H9 (cell line): ENCODE results near the gene TRPM4. TPM values are rescaled to one million over a fixed set of nuclear protein-coding genes. Genes with fewer than 3 reads are reported as not detected.

Source experiments
- DNase-seq: peaks from one replicate; pipeline ENCODE4 v3.0.0-alpha.2; 2017
- H2AFZ ChIP-seq: one replicate; pipeline ENCODE4 v1.6.1; 2013; ENCODE audit warnings: mild to moderate bottlenecking, low read length, control low read depth, moderate library complexity
- H2AK5ac ChIP-seq: 2 replicates; pipeline ENCODE4 v1.6.1; 2013; ENCODE audit warnings: low read length, control low read depth, mixed read lengths; ENCODE audit not compliant: insufficient read length
- H2BK120ac ChIP-seq: one replicate; pipeline ENCODE4 v1.6.1; 2013; ENCODE audit warnings: low read depth, mild to moderate bottlenecking, low read length, control low read depth, inconsistent platforms; ENCODE audit not compliant: poor library complexity, severe bottlenecking
- H2BK12ac ChIP-seq: 2 replicates; pipeline ENCODE4 v1.6.1; 2013; ENCODE audit warnings: low read length, control low read depth, mixed read lengths, low read depth; ENCODE audit not compliant: insufficient read length
- H2BK15ac ChIP-seq: 2 replicates; pipeline ENCODE4 v1.6.1; 2013; ENCODE audit warnings: low read depth, low read length, control low read depth
- H2BK20ac ChIP-seq: one replicate; pipeline ENCODE4 v1.6.1; 2013; ENCODE audit warnings: low read depth, mild to moderate bottlenecking, low read length, control low read depth, inconsistent platforms; ENCODE audit not compliant: poor library complexity, severe bottlenecking
- H2BK5ac ChIP-seq: 2 replicates; pipeline ENCODE4 v1.6.1; 2013; ENCODE audit warnings: low read length, control low read depth, mixed read lengths; ENCODE audit not compliant: insufficient read length
- H3K14ac ChIP-seq: 2 replicates; pipeline ENCODE4 v1.6.1; 2013; ENCODE audit warnings: low read length, control low read depth; ENCODE audit not compliant: insufficient read depth
- H3K18ac ChIP-seq: 2 replicates; pipeline ENCODE4 v1.6.1; 2013; ENCODE audit warnings: low read depth, mild to moderate bottlenecking, mixed read lengths, low read length, control low read depth; ENCODE audit not compliant: insufficient read length
- H3K23ac ChIP-seq: 2 replicates; pipeline ENCODE4 v1.6.1; 2013; ENCODE audit warnings: low read length, control low read depth, mixed read lengths, low read depth; ENCODE audit not compliant: insufficient read length
- H3K23me2 ChIP-seq: 2 replicates; pipeline ENCODE4 v1.6.1; 2013; ENCODE audit warnings: low read depth, mild to moderate bottlenecking, mixed read lengths, low read length, control low read depth; ENCODE audit not compliant: insufficient read length, poor library complexity, severe bottlenecking
- H3K27ac ChIP-seq: 2 replicates; pipeline ENCODE4 v1.5.1; 2013; ENCODE audit warnings: low read length, control low read depth, mixed read lengths, low read depth; ENCODE audit not compliant: insufficient read length
- H3K27me3 ChIP-seq: 2 replicates; pipeline ENCODE4 v1.6.1; 2013; ENCODE audit warnings: low read length, control low read depth, inconsistent platforms; ENCODE audit not compliant: insufficient read depth
- H3K4ac ChIP-seq: 2 replicates; pipeline ENCODE4 v1.6.1; 2013; ENCODE audit warnings: low read depth, mild to moderate bottlenecking, control low read depth, inconsistent platforms, low read length, moderate library complexity
- H3K4me1 ChIP-seq: 2 replicates; pipeline ENCODE4 v1.6.1; 2013; ENCODE audit warnings: low read length, control low read depth, inconsistent platforms; ENCODE audit not compliant: insufficient read depth
- H3K4me2 ChIP-seq: 2 replicates; pipeline ENCODE4 v1.6.1; 2013; ENCODE audit warnings: low read length, control low read depth, mixed read lengths; ENCODE audit not compliant: insufficient read length, insufficient read depth
- H3K56ac ChIP-seq: 2 replicates; pipeline ENCODE4 v1.6.1; 2013; ENCODE audit warnings: low read depth, mild to moderate bottlenecking, mixed read lengths, low read length, control low read depth; ENCODE audit not compliant: insufficient read length
- H3K79me1 ChIP-seq: 2 replicates; pipeline ENCODE4 v1.6.1; 2013; ENCODE audit warnings: low read depth, mild to moderate bottlenecking, moderate library complexity, low read length, control low read depth, inconsistent platforms; ENCODE audit not compliant: insufficient read depth, poor library complexity, severe bottlenecking
- H3K79me2 ChIP-seq: 2 replicates; pipeline ENCODE4 v1.6.1; 2013; ENCODE audit warnings: low read length, control low read depth, inconsistent platforms; ENCODE audit not compliant: insufficient read depth
- H3K9ac ChIP-seq: 2 replicates; pipeline ENCODE4 v1.6.1; 2013; ENCODE audit warnings: low read length, control low read depth, mixed read lengths; ENCODE audit not compliant: insufficient read length; ENCODE audit errors: extremely low read depth
- H3K9me3 ChIP-seq: one replicate; pipeline ENCODE4 v1.6.1; 2013; ENCODE audit warnings: low read depth, low read length, inconsistent platforms; ENCODE audit not compliant: control insufficient read depth
- H3T11ph ChIP-seq: one replicate; pipeline ENCODE4 v1.6.1; 2013; ENCODE audit warnings: mild to moderate bottlenecking, low read length, control low read depth, inconsistent platforms
- H4K20me1 ChIP-seq: one replicate; pipeline ENCODE4 v1.6.1; 2013; ENCODE audit not compliant: control insufficient read depth, insufficient read length, insufficient read depth
- H4K5ac ChIP-seq: 2 replicates; pipeline ENCODE4 v1.6.1; 2013; ENCODE audit warnings: low read depth, mild to moderate bottlenecking, mixed read lengths, low read length, control low read depth; ENCODE audit not compliant: insufficient read length
- H4K8ac ChIP-seq: replicated peaks from 2 replicates; pipeline ENCODE4 v1.6.1; 2013; ENCODE audit warnings: low read length, control low read depth, mixed read lengths, low read depth; ENCODE audit not compliant: insufficient read length
- H4K91ac ChIP-seq: 2 replicates; pipeline ENCODE4 v1.6.1; 2013; ENCODE audit warnings: low read depth, mild to moderate bottlenecking, moderate library complexity, mixed read lengths, low read length, control low read depth; ENCODE audit not compliant: insufficient read length
- H3K27ac Mint-ChIP-seq, 3 experiments: 2 replicates in 2 of 3; 3 replicates in 1 of 3; pipeline ENCODE4 v1.8.0; 2020 to 2021; ENCODE audit warnings: mixed read lengths in 3 of 3, mild to moderate bottlenecking in 1 of 3, moderate library complexity in 1 of 3
- H3K27me3 Mint-ChIP-seq: 2 replicates; pipeline ENCODE4 v1.8.0; 2021; ENCODE audit warnings: low read depth, mild to moderate bottlenecking, moderate library complexity, mixed read lengths
- H3K36me3 Mint-ChIP-seq, 3 experiments: 2 replicates in 2 of 3; 3 replicates in 1 of 3; pipeline ENCODE4 v1.8.0; 2020 to 2021; ENCODE audit warnings: low read depth in 3 of 3, mixed read lengths in 3 of 3; ENCODE audit not compliant: insufficient read depth in 1 of 3
- H3K4me1 Mint-ChIP-seq, 2 experiments: 2 replicates each; pipeline ENCODE4 v1.8.0; 2020; ENCODE audit warnings: mixed read lengths in 2 of 2
- H3K4me3 Mint-ChIP-seq, 2 experiments: 2 replicates in 1 of 2; 3 replicates in 1 of 2; pipeline ENCODE4 v1.8.0; 2020 to 2021; ENCODE audit warnings: mild to moderate bottlenecking in 2 of 2, mixed read lengths in 2 of 2, moderate library complexity in 1 of 2
- H3K9me3 Mint-ChIP-seq, 2 experiments: 2 replicates in 1 of 2; 3 replicates in 1 of 2; pipeline ENCODE4 v1.8.0; 2020; ENCODE audit warnings: mild to moderate bottlenecking in 2 of 2, mixed read lengths in 2 of 2, moderate library complexity in 1 of 2
- WGBS: extraction: QIAGEN DNeasy Blood & Tissue Kit; methylation state at CpG from one replicate; pipeline ENCODE4 v1.1.7; 2013; ENCODE audit warnings: missing lambda C conversion rate, low lambda C conversion rate, mixed read lengths; ENCODE audit not compliant: insufficient read length; ENCODE audit errors: extremely low coverage; 5-methylcytosine and 5-hydroxymethylcytosine counted together
- total RNA-seq: library from RNA; stranded (reverse); gene quantifications from 2 replicates; pipeline ENCODE4 v1.2.1, GENCODE V29; 2021
- TF ChIP-seq, protein P1 (sequence below): fragments of 200-600 bp; sonication (generic); conservative IDR thresholded peaks from 3 replicates; pipeline ENCODE4 v1.8.0; 2021; ENCODE audit warnings: antibody characterized with exemption, mild to moderate bottlenecking

TRPM4 gene
- total RNA-seq, 1 experiment from 2014 or later, result 6.9 TPM

DNA sequence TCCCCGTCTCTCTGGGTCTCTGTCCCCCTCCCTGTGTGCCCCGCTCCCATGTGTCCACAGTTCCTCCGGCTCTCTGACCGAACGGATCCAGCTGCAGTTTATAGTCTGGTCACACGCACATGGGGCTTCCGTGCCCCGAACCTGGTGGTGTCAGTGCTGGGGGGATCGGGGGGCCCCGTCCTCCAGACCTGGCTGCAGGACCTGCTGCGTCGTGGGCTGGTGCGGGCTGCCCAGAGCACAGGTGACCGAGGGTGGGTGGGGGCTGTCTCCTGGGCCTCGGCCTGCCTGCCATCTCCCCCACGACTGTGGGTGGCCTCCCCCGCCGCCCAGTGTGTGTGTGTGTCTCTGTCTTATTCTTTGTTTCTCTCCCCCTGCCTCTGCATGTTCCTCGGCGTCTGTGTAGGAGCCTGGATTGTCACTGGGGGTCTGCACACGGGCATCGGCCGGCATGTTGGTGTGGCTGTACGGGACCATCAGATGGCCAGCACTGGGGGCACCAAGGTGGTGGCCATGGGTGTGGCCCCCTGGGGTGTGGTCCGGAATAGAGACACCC, 10.3 kb downstream of the TRPM4 start:
- H3K79me1 ChIP-seq, result no peaks in the 10 kb centered on the region
- no peak overlapping the region for H3K27ac Mint-ChIP-seq
- no peaks in the 10 kb centered on the region for H3K79me2 ChIP-seq
- peaks cover 3 to 12% of the 10 kb centered on the region in 2 experiments; a peak in 3 of 4 replicates for H3K4me1 Mint-ChIP-seq
- H2BK15ac ChIP-seq, result no peak overlapping the region
- WGBS, result no CpG with 5 or more reads among the region's 25 CpGs
- no peak overlapping the region for H3K14ac ChIP-seq
- no peak overlapping the region for H3K56ac ChIP-seq
- H4K8ac ChIP-seq, result no peak overlapping the region
- no peak overlapping the region for H2BK12ac ChIP-seq
- no peak overlapping the region for H3K4me2 ChIP-seq
- no peak for DNase-seq
- no peaks in the 10 kb centered on the region for H4K20me1 ChIP-seq
- H3K4ac ChIP-seq, result no peak overlapping the region
- no peak overlapping the region for H3K23ac ChIP-seq
- no peak overlapping the region for H3K9ac ChIP-seq
- no peak overlapping the region for H4K91ac ChIP-seq
- no peaks in the 10 kb centered on the region for H3K4me1 ChIP-seq
- H2BK120ac ChIP-seq, result no peak overlapping the region
- TF ChIP-seq, protein P1, sequence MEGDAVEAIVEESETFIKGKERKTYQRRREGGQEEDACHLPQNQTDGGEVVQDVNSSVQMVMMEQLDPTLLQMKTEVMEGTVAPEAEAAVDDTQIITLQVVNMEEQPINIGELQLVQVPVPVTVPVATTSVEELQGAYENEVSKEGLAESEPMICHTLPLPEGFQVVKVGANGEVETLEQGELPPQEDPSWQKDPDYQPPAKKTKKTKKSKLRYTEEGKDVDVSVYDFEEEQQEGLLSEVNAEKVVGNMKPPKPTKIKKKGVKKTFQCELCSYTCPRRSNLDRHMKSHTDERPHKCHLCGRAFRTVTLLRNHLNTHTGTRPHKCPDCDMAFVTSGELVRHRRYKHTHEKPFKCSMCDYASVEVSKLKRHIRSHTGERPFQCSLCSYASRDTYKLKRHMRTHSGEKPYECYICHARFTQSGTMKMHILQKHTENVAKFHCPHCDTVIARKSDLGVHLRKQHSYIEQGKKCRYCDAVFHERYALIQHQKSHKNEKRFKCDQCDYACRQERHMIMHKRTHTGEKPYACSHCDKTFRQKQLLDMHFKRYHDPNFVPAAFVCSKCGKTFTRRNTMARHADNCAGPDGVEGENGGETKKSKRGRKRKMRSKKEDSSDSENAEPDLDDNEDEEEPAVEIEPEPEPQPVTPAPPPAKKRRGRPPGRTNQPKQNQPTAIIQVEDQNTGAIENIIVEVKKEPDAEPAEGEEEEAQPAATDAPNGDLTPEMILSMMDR, result no peak
- no peak overlapping the region for H2AFZ ChIP-seq
- no peak overlapping the region for H2BK5ac ChIP-seq
- no peak overlapping the region for H3T11ph ChIP-seq
- H3K27me3 ChIP-seq, result no peaks in the 10 kb centered on the region
- no peak overlapping the region for H3K4me3 Mint-ChIP-seq
- no peaks in the 10 kb centered on the region; the same call in none of the 2 replicates for H3K27me3 Mint-ChIP-seq
- H3K36me3 Mint-ChIP-seq, result peaks cover 0 to 6% (median 0%) of the 10 kb centered on the region in 3 experiments; a peak in 1 of 7 replicates
- no peaks in the 10 kb centered on the region for H3K23me2 ChIP-seq
- no peaks in the 10 kb centered on the region for H3K9me3 Mint-ChIP-seq
- no peak overlapping the region for H3K27ac ChIP-seq
- H2BK20ac ChIP-seq, result no peak overlapping the region
- H3K18ac ChIP-seq, result no peak overlapping the region
- H2AK5ac ChIP-seq, result no peak overlapping the region
- no peak overlapping the region for H4K5ac ChIP-seq
- no peaks in the 10 kb centered on the region for H3K9me3 ChIP-seq
